ENCODE measurements around the gene CP. TPM values are rescaled to one million over a fixed set of nuclear protein-coding genes. Genes with fewer than 3 reads are reported as not detected.

Gene CP
- 10 to 100 TPM in 1 of 10 donors, 1 to 10 TPM in 9; 1.3 to 22.7 (median 3.5) TPM for total RNA-seq
- 1 to 10 TPM; 2.9 to 6.6 TPM for polyA plus RNA-seq
- long read RNA-seq, donor 1, partial matches to known transcripts, result 1 of 1 reads
- long read RNA-seq, donor 1, other reads (novel, unspliced or antisense), result 0 of 1 reads
- long read RNA-seq, donor 2, partial matches to known transcripts, result 0 of 1 reads
- long read RNA-seq, donor 2, other reads (novel, unspliced or antisense), result 1 of 1 reads
- long read RNA-seq, donor 3, partial matches to known transcripts, result 0 of 1 reads
- long read RNA-seq, donor 3, other reads (novel, unspliced or antisense), result 1 of 1 reads

- no peak for ATAC-seq
- peak within 1 kb of the TSS in 4 of 10 donors; percentile 1 to 23 (median 12) for H3K4me3 ChIP-seq
- intact Hi-C loops (cut with DNase I), result no loop called here
Measured at GRCh38 chr3:149221783-149222517, at the start of gene CP. Gene CP, minus strand, starts transcription at chr3:149221829. Its CDS starts 37 bp downstream, at chr3:149221792.

DNA sequence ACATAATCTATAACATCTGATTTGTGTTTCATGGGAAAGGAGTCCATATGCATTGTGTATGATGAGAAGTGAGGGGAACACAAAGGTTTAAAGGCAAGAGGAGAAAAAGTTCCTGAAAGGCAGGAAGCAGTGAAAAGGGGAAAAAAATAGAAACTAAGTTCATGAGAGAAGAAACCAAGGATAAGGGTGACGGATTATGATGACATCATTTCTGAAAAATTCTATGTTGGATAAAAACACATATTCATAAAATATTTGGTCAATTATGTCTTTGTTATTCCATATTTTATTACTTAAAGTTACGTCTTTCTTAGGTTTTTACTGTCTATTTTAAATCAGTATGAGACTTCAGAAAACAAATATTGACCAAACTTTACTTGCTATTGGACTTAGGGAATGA lies 48.6 kb upstream of the CP start:
- DNase-seq, result no peak
- 56 to 74% methylated on average over 2 of the region's 2 CpGs for WGBS, 2 donors
- H3K36me3 ChIP-seq, result no peaks in the 10 kb centered on the region

More at GRCh38 chr3:149221783-149222517, at the start of gene CP:
- H3K36me3 ChIP-seq, result no peaks in the 10 kb centered on the region
- peak within 1 kb of the TSS in 1 of 10 donors; percentile 38 for H3K27ac ChIP-seq
- H3K4me1 ChIP-seq, result peaks cover 0 to 22% (median 8%) of the 10 kb centered on the region in 9 donors
- H3K9me3 ChIP-seq, result no peaks in the 10 kb centered on the region
- TF ChIP-seq, protein P1, sequence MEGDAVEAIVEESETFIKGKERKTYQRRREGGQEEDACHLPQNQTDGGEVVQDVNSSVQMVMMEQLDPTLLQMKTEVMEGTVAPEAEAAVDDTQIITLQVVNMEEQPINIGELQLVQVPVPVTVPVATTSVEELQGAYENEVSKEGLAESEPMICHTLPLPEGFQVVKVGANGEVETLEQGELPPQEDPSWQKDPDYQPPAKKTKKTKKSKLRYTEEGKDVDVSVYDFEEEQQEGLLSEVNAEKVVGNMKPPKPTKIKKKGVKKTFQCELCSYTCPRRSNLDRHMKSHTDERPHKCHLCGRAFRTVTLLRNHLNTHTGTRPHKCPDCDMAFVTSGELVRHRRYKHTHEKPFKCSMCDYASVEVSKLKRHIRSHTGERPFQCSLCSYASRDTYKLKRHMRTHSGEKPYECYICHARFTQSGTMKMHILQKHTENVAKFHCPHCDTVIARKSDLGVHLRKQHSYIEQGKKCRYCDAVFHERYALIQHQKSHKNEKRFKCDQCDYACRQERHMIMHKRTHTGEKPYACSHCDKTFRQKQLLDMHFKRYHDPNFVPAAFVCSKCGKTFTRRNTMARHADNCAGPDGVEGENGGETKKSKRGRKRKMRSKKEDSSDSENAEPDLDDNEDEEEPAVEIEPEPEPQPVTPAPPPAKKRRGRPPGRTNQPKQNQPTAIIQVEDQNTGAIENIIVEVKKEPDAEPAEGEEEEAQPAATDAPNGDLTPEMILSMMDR (IDR thresholded peaks at IDR 0.05), result no peak
- H3K27me3 ChIP-seq, result no peaks in the 10 kb centered on the region
- WGBS, 2 donors, result 68 to 71% methylated on average over 3 of the region's 3 CpGs
- no peak for DNase-seq

DNA sequence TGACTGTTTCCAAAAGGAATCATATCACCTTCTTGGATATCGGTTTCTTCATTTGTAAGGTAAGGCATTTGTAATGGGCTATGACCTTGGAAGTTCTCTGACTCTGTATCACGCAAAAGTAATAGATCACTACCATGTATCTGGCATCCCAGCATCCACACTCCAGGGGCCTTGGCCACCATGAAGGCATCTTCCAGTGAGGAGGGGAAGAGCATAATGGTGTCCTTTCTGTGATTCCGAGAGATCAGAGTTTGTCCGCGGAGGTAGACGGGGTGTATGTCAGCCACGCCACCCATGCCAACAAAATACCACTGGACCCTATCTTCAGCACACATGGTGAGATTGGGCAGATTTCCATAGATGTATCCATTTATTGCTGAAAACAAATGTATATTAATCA lies 48.1 kb upstream of the CP start:
- Histone ChIP-seq H3K27me3 (no peaks in the 10 kb centered on the region), H3K27ac (no peak overlapping the region), H3K4me3 (no peak overlapping the region), H3K9me3 (no peaks in the 10 kb centered on the region), H3K36me3 (no peaks in the 10 kb centered on the region), H3K4me1 (peaks cover 0 to 19% (median 4%) of the 10 kb centered on the region in 9 donors)
- DNase-seq (no peak), ATAC-seq (no peak)
- TF ChIP-seq, protein P1 (IDR thresholded peaks at IDR 0.05), result no peak
- 97 to 98% methylated on average over 7 of the region's 7 CpGs for WGBS, 2 donors
- intact Hi-C loops (cut with DNase I), result loop anchor here in 9 of 10 donors (2.0 to 10.0 kb wide), 7 partner anchors 68 to 407 kb away; partner anchors contain the start of gene CPA3 (in 3 of the 9)

More for the DNA sequence above, 48.6 kb upstream of the CP start:
- H3K27ac ChIP-seq, result no peak overlapping the region
- TF ChIP-seq, protein P1 (IDR thresholded peaks at IDR 0.05), result no peak
- H3K4me3 ChIP-seq, result no peak overlapping the region
- H3K27me3 ChIP-seq, result no peaks in the 10 kb centered on the region
- no peaks in the 10 kb centered on the region for H3K9me3 ChIP-seq
- intact Hi-C loops (cut with DNase I), result loop anchor here in 8 of 10 donors (2.0 to 10.0 kb wide), 7 partner anchors 67 to 408 kb away; partner anchors contain the start of gene CPA3 (in 1 of the 8)
- ATAC-seq, result no peak
- peaks cover 0 to 24% (median 9%) of the 10 kb centered on the region in 9 donors for H3K4me1 ChIP-seq

- H3K4me3 ChIP-seq, result no peak overlapping the region
- H3K9me3 ChIP-seq, result no peaks in the 10 kb centered on the region
- no peak for DNase-seq
- intact Hi-C loops (cut with DNase I), result loop anchor here in 2 of 10 donors (10.0 kb wide), 1 partner anchor 403 kb away; the partner anchor contains the start of gene CPA3 (in 2 of the 2)
- TF ChIP-seq, protein P1 (IDR thresholded peaks at IDR 0.05), result no peak
- H3K27me3 ChIP-seq, result no peaks in the 10 kb centered on the region
- no peaks in the 10 kb centered on the region for H3K36me3 ChIP-seq
- ATAC-seq, result no peak
- 92 to 94% methylated on average over 6 of the region's 6 CpGs for WGBS, 2 donors
- peaks cover 0 to 1% (median 0%) of the 10 kb centered on the region in 9 donors for H3K4me1 ChIP-seq
- no peak overlapping the region for H3K27ac ChIP-seq
Measured at GRCh38 chr3:149267565-149267964, 45.9 kb upstream of the CP start.
